HG03064 (cell line): ENCODE results near the gene HAUS6.
A peak's percentile ranks its signal among the peaks of the same experiment; 100 is the strongest.
"Not testable (repeated sequence)": the region's sequence is repeated elsewhere in the genome, so short reads cannot be mapped to it uniquely, and the experiment has no call there.

Source experiments
- ATAC-seq: cut with Tn5 transposase; IDR thresholded peaks from one replicate; pipeline ENCODE4 v1.9.1; 2021; ENCODE audit warnings: low read depth; ENCODE audit not compliant: unreplicated experiment

The HAUS6 gene, protein sequence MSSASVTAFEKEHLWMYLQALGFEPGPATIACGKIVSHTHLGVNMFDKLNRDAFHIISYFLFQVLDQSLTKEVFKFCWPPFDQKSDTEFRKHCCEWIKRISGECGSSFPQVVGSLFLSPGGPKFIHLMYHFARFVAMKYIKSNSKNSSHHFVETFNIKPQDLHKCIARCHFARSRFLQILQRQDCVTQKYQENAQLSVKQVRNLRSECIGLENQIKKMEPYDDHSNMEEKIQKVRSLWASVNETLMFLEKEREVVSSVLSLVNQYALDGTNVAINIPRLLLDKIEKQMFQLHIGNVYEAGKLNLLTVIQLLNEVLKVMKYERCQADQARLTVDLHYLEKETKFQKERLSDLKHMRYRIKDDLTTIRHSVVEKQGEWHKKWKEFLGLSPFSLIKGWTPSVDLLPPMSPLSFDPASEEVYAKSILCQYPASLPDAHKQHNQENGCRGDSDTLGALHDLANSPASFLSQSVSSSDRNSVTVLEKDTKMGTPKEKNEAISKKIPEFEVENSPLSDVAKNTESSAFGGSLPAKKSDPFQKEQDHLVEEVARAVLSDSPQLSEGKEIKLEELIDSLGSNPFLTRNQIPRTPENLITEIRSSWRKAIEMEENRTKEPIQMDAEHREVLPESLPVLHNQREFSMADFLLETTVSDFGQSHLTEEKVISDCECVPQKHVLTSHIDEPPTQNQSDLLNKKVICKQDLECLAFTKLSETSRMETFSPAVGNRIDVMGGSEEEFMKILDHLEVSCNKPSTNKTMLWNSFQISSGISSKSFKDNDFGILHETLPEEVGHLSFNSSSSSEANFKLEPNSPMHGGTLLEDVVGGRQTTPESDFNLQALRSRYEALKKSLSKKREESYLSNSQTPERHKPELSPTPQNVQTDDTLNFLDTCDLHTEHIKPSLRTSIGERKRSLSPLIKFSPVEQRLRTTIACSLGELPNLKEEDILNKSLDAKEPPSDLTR

DNA sequence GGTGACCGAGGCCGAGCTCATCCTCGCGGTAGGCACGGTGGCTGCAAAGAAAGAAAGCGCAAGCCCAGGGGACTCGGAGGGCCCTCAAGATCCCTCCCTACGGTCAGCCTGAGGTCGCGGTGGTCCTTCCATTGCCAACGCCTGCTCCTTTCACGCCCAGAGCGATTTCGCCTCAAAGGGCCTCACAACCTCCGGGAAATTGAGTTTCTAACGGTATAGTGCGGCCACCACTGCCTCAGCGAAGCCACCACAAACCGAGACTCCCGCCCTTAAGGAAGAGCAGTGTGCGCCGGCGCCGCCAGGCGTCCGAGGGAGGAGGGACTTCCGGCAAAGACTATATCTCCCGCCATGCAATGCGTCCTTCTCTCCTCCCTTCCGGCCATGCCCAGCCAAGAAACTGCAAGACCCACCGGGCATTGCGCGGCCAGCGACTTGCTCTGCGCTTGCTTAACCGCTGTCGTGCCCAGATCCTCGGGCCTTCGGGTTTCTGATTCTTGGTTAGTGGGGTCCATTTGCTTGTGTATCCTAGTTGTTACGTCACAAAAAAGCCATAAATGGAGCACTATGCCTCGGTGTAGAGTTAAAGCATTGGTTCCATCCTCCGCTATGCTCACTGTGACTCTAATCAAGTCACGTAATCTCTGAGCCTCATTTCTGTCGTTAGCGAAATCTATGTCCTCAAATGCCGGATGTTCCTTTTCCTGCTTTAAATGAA is at the start of gene HAUS6:
TSS of gene HAUS6 (minus strand) at position 274 of the 715 bp plus-strand sequence. CDS start at position 21, 253 bp downstream.
- peak; percentile 96 for ATAC-seq

DNA sequence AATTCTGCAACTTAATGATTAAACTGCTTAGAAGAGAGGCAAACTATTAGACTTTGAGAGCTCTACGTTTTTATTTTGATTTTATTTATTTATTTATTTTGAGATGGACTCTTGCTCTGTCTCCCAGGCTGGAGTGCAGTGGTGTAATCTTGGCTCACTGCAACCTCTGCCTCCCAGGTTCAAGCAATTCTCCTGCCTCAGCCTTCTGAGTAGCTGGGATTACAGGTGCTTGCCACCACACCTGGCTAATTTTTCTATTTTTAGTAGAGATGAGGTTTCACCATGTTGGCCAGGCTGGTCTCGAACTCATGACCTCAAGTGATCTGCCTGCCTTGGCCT is 49.4 kb upstream of the HAUS6 start:
- ATAC-seq = not testable (repeated sequence)

DNA sequence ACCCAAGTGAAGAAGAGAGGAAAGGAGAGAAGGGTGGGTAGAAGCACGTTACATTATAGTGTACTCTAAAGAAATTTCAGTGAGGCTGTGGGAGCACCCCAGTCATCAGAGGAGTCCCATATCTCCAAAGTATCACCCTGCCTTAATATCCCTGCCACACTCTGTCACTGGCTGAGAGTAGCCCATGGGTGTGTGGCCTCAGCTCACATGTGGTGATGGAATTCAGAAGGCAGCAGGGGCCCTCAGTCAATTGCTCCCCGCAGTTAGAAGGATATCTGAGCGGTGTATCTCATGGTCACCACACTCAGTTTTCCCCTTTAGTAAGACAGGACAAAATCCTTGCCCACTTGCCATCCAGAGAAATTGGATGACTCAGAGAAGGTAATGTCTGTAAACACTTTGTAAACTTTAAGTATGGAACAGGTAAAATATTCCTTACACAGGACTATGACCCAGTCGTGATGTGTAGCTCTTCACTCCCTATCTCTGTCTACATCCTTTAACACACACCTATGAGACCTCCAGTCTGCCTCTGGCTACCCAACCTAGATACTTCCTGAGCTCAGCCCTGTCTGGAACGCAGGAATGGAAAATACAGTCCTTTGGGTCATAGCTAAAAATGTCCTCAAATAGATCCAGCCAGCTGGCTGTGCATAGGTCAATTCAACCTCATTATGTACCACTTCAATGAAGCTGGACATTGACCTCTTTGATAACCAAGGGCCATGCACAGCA is 48.9 kb upstream of the HAUS6 start:
- ATAC-seq = no peak

DNA sequence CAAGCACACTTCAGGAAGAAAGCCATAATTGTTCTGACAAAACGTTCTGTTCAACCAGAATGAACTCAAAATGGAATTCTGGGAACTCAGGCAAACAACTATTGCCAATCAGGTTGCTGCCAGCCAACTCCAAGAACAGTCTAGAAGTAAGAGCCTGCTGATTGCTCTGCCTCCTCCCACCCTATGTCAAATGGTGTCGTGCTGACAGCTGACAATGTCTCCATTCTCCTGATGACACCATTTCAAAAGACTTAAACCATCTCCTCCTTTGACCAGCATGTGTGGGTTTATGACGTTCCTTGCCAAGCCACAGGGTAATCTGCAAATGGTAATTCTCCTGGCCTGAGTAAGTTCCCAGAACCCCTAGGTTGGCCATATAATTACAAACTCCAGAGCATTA is 46.5 kb upstream of the HAUS6 start:
- no peak for ATAC-seq

DNA sequence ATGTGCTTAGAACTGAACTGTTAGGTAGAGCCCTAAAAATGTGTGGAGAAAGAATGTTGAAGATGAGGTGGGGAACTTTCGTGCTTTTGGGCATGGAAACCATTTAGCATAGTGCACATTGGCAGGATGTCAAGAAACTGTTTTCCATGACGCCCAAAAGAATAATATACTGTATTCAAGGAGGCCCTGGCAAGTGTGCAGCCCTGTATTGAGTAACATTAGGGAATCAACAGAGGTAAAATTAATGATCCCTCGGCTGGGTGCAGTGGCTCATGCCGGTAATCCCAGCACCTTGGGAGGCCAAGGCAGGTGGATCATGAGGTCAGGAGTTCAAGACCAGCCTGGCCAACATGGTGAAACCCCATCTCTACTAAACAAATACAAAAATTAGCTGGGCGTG is 45.5 kb upstream of the HAUS6 start:
- no peak for ATAC-seq

DNA sequence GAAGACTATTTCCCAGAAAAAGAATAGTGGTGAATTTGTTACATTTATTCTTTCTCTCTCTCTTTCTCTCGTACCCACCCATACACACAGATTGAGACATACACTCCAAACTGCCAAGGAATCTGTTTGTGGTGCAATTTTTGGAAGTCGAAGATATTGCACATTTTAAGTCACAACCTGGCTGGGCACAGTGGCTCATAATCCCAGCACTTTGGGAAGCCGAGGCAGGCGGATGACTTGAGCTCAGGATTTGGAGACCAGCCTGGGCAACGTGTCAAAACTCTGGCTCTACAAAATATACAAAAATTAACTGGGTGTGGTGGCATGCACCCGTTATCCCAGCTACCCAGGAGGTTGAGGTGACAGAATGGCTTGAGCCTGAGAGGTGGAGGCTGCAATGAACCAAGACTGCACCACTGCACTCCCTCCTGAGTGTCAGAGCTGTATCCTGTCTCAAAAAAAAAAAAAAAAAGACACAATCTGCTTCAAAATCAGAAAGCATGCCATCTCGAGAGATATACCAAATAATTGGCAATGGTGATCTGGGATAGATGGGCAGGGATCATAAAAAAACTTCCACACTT is 43.8 kb upstream of the HAUS6 start:
- ATAC-seq = no peak

DNA sequence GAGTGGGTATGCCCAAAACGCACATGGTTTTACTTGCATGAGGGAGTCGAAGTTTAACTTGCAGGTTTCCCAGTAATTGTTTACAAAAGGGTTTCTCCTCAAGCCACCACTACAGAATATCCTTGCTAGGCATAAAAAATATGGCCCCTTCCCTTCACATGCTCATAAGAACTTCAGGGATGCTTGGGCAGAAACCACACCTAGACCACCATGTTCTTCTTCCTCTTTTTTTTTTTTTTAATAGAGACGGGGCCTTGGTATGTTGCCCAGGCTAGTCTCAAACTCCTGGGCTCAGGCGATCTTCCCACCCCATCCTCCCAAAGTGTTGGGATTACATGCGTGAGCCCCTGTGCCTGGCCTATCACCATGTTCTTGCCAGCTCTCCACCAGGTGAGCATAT is 43.2 kb upstream of the HAUS6 start:
- ATAC-seq = no peak

DNA sequence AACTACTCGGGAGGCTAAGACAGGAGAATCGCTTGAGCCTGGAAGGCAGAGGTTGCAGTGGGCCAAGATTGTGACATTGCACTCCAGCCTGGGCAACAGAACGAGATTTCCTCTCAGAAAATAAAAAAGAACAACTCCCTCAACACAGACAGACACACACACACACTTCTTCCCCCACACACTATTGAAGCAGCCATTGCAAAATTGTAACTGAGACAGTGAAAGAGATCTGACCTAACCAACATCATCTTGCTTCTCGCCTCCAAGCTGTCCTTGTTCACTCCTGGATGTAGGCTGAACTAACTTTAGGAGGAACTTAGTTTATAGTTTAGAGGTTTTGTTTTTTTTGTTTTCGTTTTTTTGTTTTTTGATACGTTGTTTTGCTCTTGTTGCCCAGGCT is 37.6 kb upstream of the HAUS6 start:
- ATAC-seq = no peak

DNA sequence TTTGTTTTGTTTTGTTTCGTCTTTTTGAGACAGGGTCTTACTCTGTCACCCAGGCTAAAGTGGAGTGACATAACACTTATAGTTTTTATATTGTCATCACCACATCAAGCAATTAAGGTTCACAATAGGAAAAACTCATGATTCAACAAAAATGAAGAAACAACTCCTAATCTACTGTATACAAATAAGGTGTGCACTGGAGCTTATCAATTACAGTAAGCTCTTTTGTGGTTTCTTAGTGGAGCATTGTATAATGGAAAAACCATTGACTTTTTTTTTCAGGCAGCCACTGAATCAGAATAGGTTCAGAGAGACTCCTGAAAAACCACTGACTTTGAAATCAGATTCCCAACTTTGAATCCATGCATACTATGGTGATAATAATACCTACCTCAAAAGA is 35.4 kb upstream of the HAUS6 start:
- no peak for ATAC-seq

DNA sequence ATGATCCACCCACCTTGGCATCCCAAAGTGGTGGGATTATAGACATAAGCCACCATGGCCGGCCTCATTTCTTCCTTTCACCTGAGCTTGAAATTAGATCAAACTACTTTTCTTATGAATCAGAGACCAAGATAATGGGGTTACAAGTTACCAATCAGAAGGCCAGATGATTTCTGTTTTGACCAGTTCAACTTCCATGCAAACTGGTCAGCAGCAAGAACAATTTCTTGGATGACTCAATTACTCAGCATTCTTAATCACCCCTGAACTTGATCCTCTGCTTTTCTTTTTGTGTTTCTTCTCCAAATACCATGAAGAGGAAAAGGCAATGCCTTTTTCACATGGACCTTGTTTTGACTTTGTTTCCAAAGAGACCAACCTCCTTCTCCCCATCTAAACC is 34.6 kb upstream of the HAUS6 start:
- ATAC-seq = no peak

DNA sequence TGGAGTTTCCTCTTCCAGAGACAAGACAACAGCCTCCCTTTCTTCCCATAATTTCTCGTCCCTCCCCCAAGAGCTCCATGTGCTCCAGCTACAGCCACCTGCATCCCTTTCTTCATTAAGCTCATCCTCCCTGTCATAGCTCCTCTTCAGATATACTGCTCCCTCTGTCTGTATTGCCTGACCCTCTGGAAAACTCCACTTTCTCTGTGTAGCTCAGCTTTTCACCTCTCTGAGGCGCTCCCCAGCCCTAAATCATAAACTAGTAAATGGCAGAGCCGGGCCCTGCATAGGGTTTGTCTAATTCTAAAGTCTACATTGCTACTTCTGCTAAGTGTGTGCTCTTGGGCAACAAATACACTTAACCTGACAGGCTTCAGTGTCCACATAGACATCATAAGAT is 33.4 kb upstream of the HAUS6 start:
- no peak for ATAC-seq

DNA sequence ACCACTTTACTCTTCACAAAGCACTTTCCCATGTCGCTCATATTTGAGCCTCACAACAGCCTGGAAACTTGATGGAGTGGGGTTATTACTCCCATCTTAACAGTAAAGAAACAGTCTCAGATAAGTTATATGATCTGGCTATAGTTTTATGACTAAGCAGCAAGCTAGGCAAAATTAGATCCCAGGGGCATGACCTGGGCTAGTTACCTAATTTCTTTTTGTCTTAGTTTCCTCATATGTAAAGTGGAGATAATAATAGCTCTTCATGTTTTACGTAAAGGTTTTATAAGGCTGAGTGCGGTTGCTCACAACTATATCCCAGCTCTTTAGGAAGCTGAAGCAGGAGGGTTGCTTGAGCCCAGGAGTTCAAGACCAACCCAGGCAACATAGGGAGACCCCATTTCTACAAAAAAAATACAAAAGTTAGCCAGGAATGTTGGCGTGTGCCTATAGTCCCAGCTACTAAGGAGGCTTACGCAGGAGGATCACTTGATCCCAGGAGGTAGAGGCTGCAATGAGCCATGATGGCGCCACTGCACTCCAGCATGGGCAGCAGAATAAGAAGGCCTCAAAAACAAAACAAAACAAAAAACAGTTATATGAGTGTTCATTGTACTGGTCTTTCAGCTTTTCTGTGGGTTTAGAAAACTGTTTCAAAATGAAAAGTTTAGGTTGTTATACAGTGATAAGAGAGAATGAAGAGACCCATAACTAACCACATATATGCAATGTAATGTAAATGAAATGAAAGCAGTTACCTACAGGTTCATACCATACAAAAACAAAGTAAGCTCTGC is 31.0 kb upstream of the HAUS6 start:
- no peak for ATAC-seq

DNA sequence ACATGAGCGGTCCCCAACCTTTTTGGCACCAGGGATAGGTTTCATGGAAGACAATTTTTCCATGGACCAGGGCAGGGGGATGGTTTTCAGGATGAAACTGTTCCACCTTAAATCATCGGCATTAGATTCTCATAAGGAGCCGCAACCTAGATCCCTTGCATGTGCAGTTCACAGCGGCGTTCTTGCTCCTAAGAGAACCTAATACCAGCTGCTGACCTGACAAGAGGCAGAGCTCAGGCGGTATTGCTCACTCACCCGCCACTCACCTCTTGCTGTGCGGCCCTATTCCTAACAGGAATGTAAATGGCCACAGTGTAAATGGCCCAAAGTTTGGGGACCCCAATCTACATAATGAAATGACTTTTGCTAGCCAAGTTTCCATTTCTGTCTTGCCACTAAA is 27.7 kb upstream of the HAUS6 start:
- no peak for ATAC-seq

DNA sequence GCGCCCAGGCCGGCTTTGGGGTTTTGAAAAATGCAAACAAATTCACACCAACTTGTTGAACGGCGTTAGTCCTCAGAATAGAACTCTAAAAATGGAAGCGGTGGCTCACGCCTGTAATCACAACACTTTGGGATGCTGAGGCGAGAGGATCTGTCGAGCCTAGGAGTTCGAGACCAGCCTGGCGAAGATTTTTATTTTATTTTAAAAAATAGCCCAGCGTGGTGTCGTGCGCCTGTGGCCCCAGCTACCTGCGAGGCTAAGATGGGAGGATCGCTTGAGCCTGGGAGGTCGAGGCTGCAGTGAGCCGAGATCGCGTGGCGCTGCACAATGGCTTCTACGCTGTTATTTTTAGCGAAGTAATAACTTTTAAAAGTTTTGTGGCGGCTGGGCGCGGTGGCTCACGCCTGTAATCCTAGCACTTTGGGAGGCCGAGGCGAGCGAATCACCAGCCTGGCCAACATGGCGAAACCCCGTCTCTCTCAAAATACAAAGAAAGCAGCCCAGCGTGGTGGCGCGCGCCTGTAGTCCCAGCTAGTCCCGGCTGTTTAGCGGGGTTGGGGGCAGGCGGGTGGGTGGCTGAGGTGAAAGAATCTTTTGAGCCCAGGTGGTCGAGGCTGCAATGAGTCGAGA is 25.3 kb upstream of the HAUS6 start:
- ATAC-seq = no peak

DNA sequence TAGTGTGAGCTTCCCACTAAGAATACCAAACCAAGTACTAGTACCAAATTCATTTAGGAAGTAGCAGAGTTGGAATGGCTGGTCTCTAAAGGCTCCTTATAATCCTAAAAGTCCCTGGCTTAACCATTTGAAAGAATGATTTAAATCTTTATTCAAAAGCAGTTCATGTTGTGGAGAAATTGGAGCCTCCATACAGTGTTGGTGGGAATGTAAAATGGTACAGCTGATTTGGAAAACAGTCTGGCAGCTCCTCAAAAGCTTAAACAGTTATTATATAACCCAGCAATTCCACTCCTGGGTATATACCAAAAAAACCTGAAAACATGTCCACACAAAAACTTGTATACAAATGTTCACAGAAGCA is 21.7 kb upstream of the HAUS6 start:
- no peak for ATAC-seq

DNA sequence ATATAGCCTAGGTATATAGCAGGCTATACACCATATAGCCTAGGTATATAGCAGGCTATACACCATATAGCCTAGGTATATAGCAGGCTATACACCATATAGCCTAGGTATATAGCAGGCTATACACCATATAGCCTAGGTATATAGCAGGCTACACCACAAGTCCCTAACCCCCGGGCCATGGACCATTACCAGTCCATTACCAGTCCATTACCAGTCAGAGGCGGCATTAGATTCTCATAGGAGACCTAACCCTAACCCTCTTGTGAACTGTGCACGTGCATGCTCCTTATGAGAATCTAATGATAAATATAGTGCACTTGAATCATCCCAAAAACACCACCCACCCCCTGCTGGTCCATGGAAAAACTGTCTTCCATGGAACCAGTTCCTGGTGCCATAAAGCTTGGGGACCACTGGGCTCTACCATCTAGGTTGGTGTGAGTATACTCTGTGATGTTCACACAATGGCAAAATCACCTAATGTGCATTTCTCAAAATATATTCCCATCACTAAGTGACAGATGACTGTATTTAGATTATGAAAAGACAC is 19.9 kb upstream of the HAUS6 start:
- no peak for ATAC-seq

DNA sequence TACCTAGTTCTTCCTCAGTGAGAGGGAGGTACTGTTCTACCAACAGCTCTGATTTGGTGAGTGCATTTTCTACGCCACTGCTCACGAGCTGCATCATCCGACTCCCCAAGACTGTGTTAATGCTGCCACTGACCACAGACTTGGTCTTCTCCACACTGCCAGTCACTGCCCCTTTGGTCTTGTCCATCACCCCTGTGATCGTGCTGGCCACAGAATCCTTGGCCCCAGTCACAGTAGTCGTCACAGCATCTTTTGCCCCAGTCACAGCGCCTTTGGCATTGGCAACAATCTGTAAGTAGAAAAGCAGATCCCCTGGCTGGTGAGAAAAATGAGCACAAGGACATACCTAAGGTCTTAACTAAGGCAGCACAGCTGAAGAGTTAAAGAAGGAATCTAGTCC is 18.2 kb upstream of the HAUS6 start:
- ATAC-seq = no peak

DNA sequence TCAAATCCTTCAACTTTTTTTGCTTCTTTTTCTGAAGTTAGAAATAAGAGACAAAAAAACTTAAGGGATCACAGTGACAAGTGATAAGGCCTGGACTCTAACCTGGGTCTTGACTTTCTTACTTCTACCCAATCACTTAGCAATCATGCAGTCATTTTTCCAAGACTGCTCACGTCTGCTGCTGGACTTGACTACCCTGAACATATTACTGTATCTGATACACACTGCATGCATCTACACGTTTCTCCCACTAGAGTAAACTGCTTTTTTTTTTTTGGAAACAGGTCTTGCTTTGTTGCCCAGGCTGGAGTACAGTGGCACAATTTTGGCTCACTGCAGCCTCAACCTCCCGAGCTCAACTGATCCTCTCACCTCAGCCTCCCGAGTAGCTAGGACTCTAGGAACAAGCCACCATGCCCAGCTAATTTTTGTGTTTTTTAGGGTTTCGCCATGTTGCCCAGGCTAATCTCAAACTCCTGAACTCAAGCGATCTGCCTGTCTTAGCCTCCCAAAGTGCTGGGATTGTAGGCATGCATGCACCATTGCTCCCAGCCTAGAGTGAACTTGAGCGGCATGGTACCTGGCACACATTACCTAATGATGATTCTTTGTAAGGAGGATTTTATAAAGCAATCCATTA is 17.2 kb upstream of the HAUS6 start:
- ATAC-seq = no peak
